Activated CD4-positive, alpha-beta T cell treated with anti-CD3 and anti-CD28 coated beads, Interleukin-2, amount 50 U/mL, for 48 hours (primary cell): ENCODE results near the gene ZNF277.
"Not testable (repeated sequence)": the region's sequence is repeated elsewhere in the genome, so short reads cannot be mapped to it uniquely, and the experiment has no call there.

Experiments
- DNase-seq, 2 experiments: peaks; one replicate each; pipeline ENCODE4 v3.0.0-alpha.2; 2020

ZNF277 gene

GRCh38 chr7:112296432-112296831 is 89.9 kb downstream of the ZNF277 start:
- DNase-seq, result no peak

GRCh38 chr7:112297681-112298080 is 91.2 kb downstream of the ZNF277 start:
- no peak for DNase-seq

- DNase-seq, result no peak
Observed at GRCh38 chr7:112298543-112299100, 92.1 kb downstream of the ZNF277 start.

GRCh38 chr7:112300072-112300471 is 93.6 kb downstream of the ZNF277 start:
- DNase-seq, result no peak

- no peak for DNase-seq
Observed at GRCh38 chr7:112300831-112301407, 94.4 kb downstream of the ZNF277 start.

GRCh38 chr7:112302566-112302965 is 96.1 kb downstream of the ZNF277 start:
- DNase-seq, result no peak

- DNase-seq, result no peak
Observed at GRCh38 chr7:112306903-112307302, 100.4 kb downstream of the ZNF277 start.

GRCh38 chr7:112307506-112307905 is 101.0 kb downstream of the ZNF277 start:
- DNase-seq, result no peak

GRCh38 chr7:112308974-112309373 is 102.5 kb downstream of the ZNF277 start:
- no peak for DNase-seq

- not testable (repeated sequence) for DNase-seq
Observed at GRCh38 chr7:112316803-112317202, 110.3 kb downstream of the ZNF277 start.

- DNase-seq, result no peak
Observed at GRCh38 chr7:112322070-112322469, 115.6 kb downstream of the ZNF277 start.

- DNase-seq, result no peak
Observed at GRCh38 chr7:112327566-112327965, 121.1 kb downstream of the ZNF277 start.

- no peak for DNase-seq
Observed at GRCh38 chr7:112331492-112331891, 125.0 kb downstream of the ZNF277 start.

- no peak for DNase-seq
Observed at GRCh38 chr7:112334366-112334765, 127.9 kb downstream of the ZNF277 start.

GRCh38 chr7:112336261-112336660 is 129.8 kb downstream of the ZNF277 start:
- DNase-seq, result no peak

- no peak for DNase-seq
Observed at GRCh38 chr7:112336936-112337576, 130.6 kb downstream of the ZNF277 start.

GRCh38 chr7:112337892-112338291 is 131.4 kb downstream of the ZNF277 start:
- DNase-seq, result no peak

- DNase-seq, result no peak
Observed at GRCh38 chr7:112338786-112339185, 132.3 kb downstream of the ZNF277 start.

- DNase-seq, result no peak
Observed at GRCh38 chr7:112341464-112341863, 135.0 kb downstream of the ZNF277 start.

GRCh38 chr7:112346381-112347060 is 140.0 kb downstream of the ZNF277 start:
- no peak for DNase-seq

GRCh38 chr7:112347088-112347487 is 140.6 kb downstream of the ZNF277 start:
- DNase-seq, result no peak

GRCh38 chr7:112350585-112350984 is 144.1 kb downstream of the ZNF277 start:
- DNase-seq, result no peak

- no peak for DNase-seq
Observed at GRCh38 chr7:112356596-112356995, 150.1 kb downstream of the ZNF277 start.

- no peak for DNase-seq
Observed at GRCh38 chr7:112357136-112357535, 150.6 kb downstream of the ZNF277 start.
